T47D (cell line): Measurements from ENCODE around the gene GTF2IRD2.
"Not testable (repeated sequence)": the region's sequence is repeated elsewhere in the genome, so short reads cannot be mapped to it uniquely, and the experiment has no call there.

Source experiments
- DNase-seq, 2 experiments: peaks; one replicate each; pipeline versions ENCODE4 v3.0.0 to v3.0.0-alpha.2; 2011 to 2012; ENCODE audit warnings: low read depth in 1 of 2, low spot score in 1 of 2
- in situ Hi-C: cut with HindIII; loops from 2 replicates; pipeline ENCODE4 v1.10.0; 2016; ENCODE audit warnings: low sequenced_read_pairs, low pct_unique_long_range_greater_than_20kb

GTF2IRD2 gene

DNA sequence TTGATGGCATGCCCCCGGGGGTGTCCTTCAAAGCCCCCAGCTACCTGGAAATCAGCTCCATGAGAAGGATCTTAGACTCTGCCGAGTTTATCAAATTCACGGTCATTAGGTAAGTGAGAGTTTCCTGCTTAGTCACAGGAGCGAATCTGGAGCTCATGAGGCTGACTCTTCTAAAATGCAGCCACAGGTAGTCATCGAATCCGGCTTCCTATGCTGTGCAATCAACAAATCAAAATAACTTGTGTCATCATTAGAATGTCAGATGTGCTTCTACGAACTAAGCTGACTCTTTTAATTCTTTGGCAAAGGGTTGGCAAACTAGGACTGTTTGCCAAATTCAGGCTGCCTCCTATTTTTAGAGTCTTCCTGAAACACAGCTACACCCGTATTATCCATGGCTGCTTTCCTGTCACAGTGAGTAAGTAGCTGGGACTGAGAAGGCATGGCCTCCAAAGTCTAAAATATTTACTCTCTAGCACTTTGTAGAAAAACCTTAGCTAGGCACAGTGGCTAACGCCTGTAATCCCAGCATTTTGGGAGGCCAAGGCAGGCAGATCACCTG is 97.4 kb downstream of the GTF2IRD2 start:
- in situ Hi-C loops, DNase-seq: not testable (repeated sequence)
